ENCODE results near the gene CCDC54.

Gene CCDC54

GRCh38 chr3:107382631-107383030, 5.4 kb downstream of the CCDC54 start:
- Histone ChIP-seq H3F3A (ENCODE audit: insufficient read depth, low read length) (no peaks in the 10 kb centered on the region), H3K79me2 (ENCODE audit: insufficient read depth, low read length) (no peaks in the 10 kb centered on the region), H3K36me3 (ENCODE audit: insufficient read depth, low read length) (no peaks in the 10 kb centered on the region), H3K4me2 (ENCODE audit: low read length) (no peak overlapping the region), H3K9ac (ENCODE audit: low read length) (no peak overlapping the region), H3K27me3 (ENCODE audit: insufficient read depth, low read length) (no peaks in the 10 kb centered on the region), H3K27ac (ENCODE audit: low read depth, low read length, poor library complexity, severe bottlenecking) (no peak overlapping the region), H4K20me1 (ENCODE audit: insufficient read depth, low read length) (no peaks in the 10 kb centered on the region), H3K9me3 (ENCODE audit: low read length) (no peaks in the 10 kb centered on the region), H3K4me3 (ENCODE audit: low read depth, low read length, poor library complexity, severe bottlenecking) (no peak overlapping the region), H2AFZ (ENCODE audit: low read length) (no peak overlapping the region), H3K9me2 (ENCODE audit: low read depth, low read length) (no peaks in the 10 kb centered on the region), H3K4me1 (ENCODE audit: insufficient read depth, low read length, severe bottlenecking) (no peaks in the 10 kb centered on the region)
- TF ChIP-seq CTCF (IDR thresholded peaks at IDR 0.05; ENCODE audit: low read length), result no peak
- TF ChIP-seq EZH2 (IDR thresholded peaks at IDR 0.05; ENCODE audit: borderline replicate concordance, low read length), result no peak

- Histone ChIP-seq H3K9me2 (ENCODE audit: low read depth, low read length) (no peaks in the 10 kb centered on the region), H3K4me3 (ENCODE audit: low read depth, low read length, poor library complexity, severe bottlenecking) (no peak overlapping the region), H3F3A (ENCODE audit: insufficient read depth, low read length) (no peaks in the 10 kb centered on the region), H4K20me1 (ENCODE audit: insufficient read depth, low read length) (no peaks in the 10 kb centered on the region), H3K27ac (ENCODE audit: low read depth, low read length, poor library complexity, severe bottlenecking) (no peak overlapping the region), H3K79me2 (ENCODE audit: insufficient read depth, low read length) (no peaks in the 10 kb centered on the region), H3K4me1 (ENCODE audit: insufficient read depth, low read length, severe bottlenecking) (no peaks in the 10 kb centered on the region), H3K36me3 (ENCODE audit: insufficient read depth, low read length) (no peaks in the 10 kb centered on the region), H2AFZ (ENCODE audit: low read length) (no peak overlapping the region), H3K9ac (ENCODE audit: low read length) (no peak overlapping the region), H3K4me2 (ENCODE audit: low read length) (no peak overlapping the region), H3K9me3 (ENCODE audit: low read length) (no peaks in the 10 kb centered on the region), H3K27me3 (ENCODE audit: insufficient read depth, low read length) (no peaks in the 10 kb centered on the region)
- TF ChIP-seq EZH2 (IDR thresholded peaks at IDR 0.05; ENCODE audit: borderline replicate concordance, low read length), result no peak
- no peak for TF ChIP-seq CTCF (IDR thresholded peaks at IDR 0.05; ENCODE audit: low read length)
Observed at GRCh38 chr3:107384428-107384827, 7.2 kb downstream of the CCDC54 start.

DNA sequence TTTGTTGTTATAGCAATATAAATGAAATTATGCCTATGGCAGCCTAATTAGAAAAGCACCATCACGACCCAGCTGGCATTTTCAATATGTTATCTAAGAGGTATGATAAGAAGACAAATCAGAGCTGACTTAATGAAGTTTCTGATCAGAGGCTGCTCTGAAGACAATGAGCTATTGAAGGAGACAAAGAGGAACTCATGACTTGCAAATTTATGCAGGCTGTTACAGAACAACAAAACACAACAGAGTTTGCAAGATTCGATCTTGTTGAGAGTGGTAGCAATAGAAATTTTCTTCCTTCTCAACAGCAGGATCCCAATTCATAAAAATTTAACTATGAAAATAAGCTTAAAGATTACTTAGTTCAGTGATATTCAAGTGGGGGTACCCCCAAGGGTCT, 7.7 kb downstream of the CCDC54 start:
- no peak overlapping the region for H3K4me2 ChIP-seq (ENCODE audit: low read length)
- H3K27ac ChIP-seq (ENCODE audit: low read depth, low read length, poor library complexity, severe bottlenecking), result no peak overlapping the region
- no peaks in the 10 kb centered on the region for H3K79me2 ChIP-seq (ENCODE audit: insufficient read depth, low read length)

More for the DNA sequence above, 7.7 kb downstream of the CCDC54 start:
- Histone ChIP-seq H3K27me3 (ENCODE audit: insufficient read depth, low read length) (no peaks in the 10 kb centered on the region), H4K20me1 (ENCODE audit: insufficient read depth, low read length) (no peaks in the 10 kb centered on the region), H3K36me3 (ENCODE audit: insufficient read depth, low read length) (no peaks in the 10 kb centered on the region), H2AFZ (ENCODE audit: low read length) (no peak overlapping the region), H3F3A (ENCODE audit: insufficient read depth, low read length) (no peaks in the 10 kb centered on the region), H3K9me2 (ENCODE audit: low read depth, low read length) (no peaks in the 10 kb centered on the region), H3K9me3 (ENCODE audit: low read length) (no peaks in the 10 kb centered on the region), H3K4me3 (ENCODE audit: low read depth, low read length, poor library complexity, severe bottlenecking) (no peak overlapping the region), H3K9ac (ENCODE audit: low read length) (no peak overlapping the region), H3K4me1 (ENCODE audit: insufficient read depth, low read length, severe bottlenecking) (no peaks in the 10 kb centered on the region)
- TF ChIP-seq CTCF (IDR thresholded peaks at IDR 0.05; ENCODE audit: low read length), result no peak

Measured in OCI-LY1 (cell line).